NCI-H2227 (cell line): ENCODE data around the gene HK2.
A peak's percentile ranks its signal among the peaks of the same experiment; 100 is the strongest.

Experiments
- DNase-seq: peaks from one replicate; lab custom pipeline; 2025; ENCODE audit not compliant: unreplicated experiment; lab: John Stamatoyannopoulos, UW

Gene HK2

GRCh38 chr2:74856599-74856998 lies 22.7 kb downstream of the HK2 start:
- no peak for DNase-seq

- DNase-seq, result no peak
These were observed 23.3 kb downstream of the HK2 start for GRCh38 chr2:74857215-74857614.

- DNase-seq, result no peak
These were observed 23.8 kb downstream of the HK2 start for GRCh38 chr2:74857725-74858124.

- DNase-seq, result peak; percentile 10
These were observed 24.4 kb downstream of the HK2 start for GRCh38 chr2:74858281-74858680.

- DNase-seq, result no peak
These were observed 26.2 kb downstream of the HK2 start for GRCh38 chr2:74860079-74860478.

GRCh38 chr2:74860521-74860920 lies 26.6 kb downstream of the HK2 start:
- no peak for DNase-seq

GRCh38 chr2:74861531-74861930 lies 27.6 kb downstream of the HK2 start:
- DNase-seq, result no peak

- no peak for DNase-seq
These were observed 28.4 kb downstream of the HK2 start for GRCh38 chr2:74862020-74862964.

- DNase-seq, result no peak
These were observed 29.9 kb downstream of the HK2 start for GRCh38 chr2:74863802-74864248.

- DNase-seq, result no peak
These were observed 31.1 kb downstream of the HK2 start for GRCh38 chr2:74864728-74865722.

- no peak for DNase-seq
These were observed 32.1 kb downstream of the HK2 start for GRCh38 chr2:74865770-74866674.

- DNase-seq, result no peak
These were observed 34.1 kb downstream of the HK2 start for GRCh38 chr2:74867841-74868658.

- no peak for DNase-seq
These were observed 35.6 kb downstream of the HK2 start for GRCh38 chr2:74869517-74869916.

GRCh38 chr2:74870951-74871350 lies 37.0 kb downstream of the HK2 start:
- DNase-seq, result no peak

GRCh38 chr2:74871414-74871813 lies 37.5 kb downstream of the HK2 start:
- no peak for DNase-seq

- DNase-seq, result no peak
These were observed 38.5 kb downstream of the HK2 start for GRCh38 chr2:74872389-74872836.

GRCh38 chr2:74873012-74873665 lies 39.2 kb downstream of the HK2 start:
- no peak for DNase-seq

- DNase-seq, result no peak
These were observed 40.0 kb downstream of the HK2 start for GRCh38 chr2:74873678-74874640.
